A549 (cell line): ENCODE data around the gene NUP88. TPM values are rescaled to one million over a fixed set of nuclear protein-coding genes. Genes with fewer than 3 reads are reported as not detected.

ENCODE experiments used
- ATAC-seq, 2 experiments: fragments of 200-7000 bp in 1 of 2; fragments of >200 bp in 1 of 2; cut with Nextera tagmentation in 1 of 2; cut with Tn5 transposase in 1 of 2; 3 replicates each; pipeline versions ENCODE4 v1.8.0 to v1.9.1; 2018 to 2020; ENCODE audit warnings: mild to moderate bottlenecking in 1 of 2, moderate library complexity in 1 of 2
- CTCF ChIA-PET: fragments of 300-600 bp; sonication (Branson Sonifier 250); formaldehyde crosslinking; extraction: SDS; loops from one replicate; lab custom pipeline; 2021; ENCODE audit warnings: antibody characterized with exemption, inconsistent platforms; lab: Yijun Ruan, JAX
- POLR2A ChIA-PET: fragments of 350-600 bp; formaldehyde crosslinking; extraction: SDS; loops from one replicate; lab custom pipeline; 2021; ENCODE audit warnings: antibody characterized with exemption, inconsistent platforms; lab: Yijun Ruan, JAX
- DNase-seq, 2 experiments: peaks; one replicate each; pipeline versions ENCODE4 v3.0.0 to v3.0.0-alpha.2; 2011 to 2016; ENCODE audit warnings: low read depth in 1 of 2, low spot score in 1 of 2
- FAIRE-seq: peaks from 2 replicates; lab custom pipeline; 2011; peaks lifted over from hg19 to GRCh38; lab: Jason Lieb, UNC
- H3K27ac ChIP-seq, 2 experiments: fragments of >200 bp; sonication (Bioruptor Twin); formaldehyde crosslinking; 3 replicates each; pipeline ENCODE4 v1.5.1; 2016 to 2017
- H3K4me1 ChIP-seq: fragments of >200 bp; sonication (Bioruptor Twin); formaldehyde crosslinking; 3 replicates; pipeline ENCODE4 v1.6.1; 2016
- H3K4me2 ChIP-seq: fragments of >200 bp; sonication (Bioruptor Twin); formaldehyde crosslinking; 3 replicates; pipeline ENCODE4 v1.6.1; 2016
- H3K4me3 ChIP-seq: fragments of >200 bp; sonication (Bioruptor Twin); formaldehyde crosslinking; 3 replicates; pipeline ENCODE4 v1.5.1; 2016
- H3K9me3 ChIP-seq: fragments of >200 bp; sonication (Bioruptor Twin); formaldehyde crosslinking; 3 replicates; pipeline ENCODE4 v1.6.1; 2016
- TFCP2L1 ChIP-seq: fragments of 250-450 bp; sonication (Bioruptor Pico); IDR thresholded peaks from 2 replicates; pipeline ENCODE4 v1.5.0; 2021; ENCODE audit warnings: mild to moderate bottlenecking
- WGBS: methylation state at CpG from one replicate; pipeline ENCODE4 v1.1.6; 2017; ENCODE audit errors: missing lambda C conversion rate; 5-methylcytosine and 5-hydroxymethylcytosine counted together
- polyA plus RNA-seq, 4 experiments: library from polyadenylated mRNA; depleted of rRNA in 3 of 4; stranded (reverse); fragments of >200 nt; fragmentation: RNase III in 1 of 4; extraction: RNeasy Plus Mini Kit Qiagen cat#74134 plus additional on column Dnase treatment in 1 of 4; gene quantifications; 2 replicates in 3 of 4; 3 replicates in 1 of 4; pipeline ENCODE4 v1.2.3, GENCODE V29; 2011 to 2017
- TF ChIP-seq, protein P1 (sequence below): fragments of 200-600 bp; sonication (generic); IDR thresholded peaks from 2 replicates; pipeline ENCODE4 v1.6.1; 2016; ENCODE audit warnings: antibody characterized with exemption, mild to moderate bottlenecking, moderate library complexity
- TF ChIP-seq, protein P2 (sequence below): fragments of >200 bp; sonication (Bioruptor Twin); formaldehyde crosslinking; IDR thresholded peaks from 2 replicates; pipeline ENCODE4 v1.6.1; 2016
- TF ChIP-seq, protein P3 (sequence below): IDR thresholded peaks from 2 replicates; pipeline ENCODE4 v1.6.1; 2012
- TF ChIP-seq, protein P4 (sequence below): fragments of 250-450 bp; sonication (Bioruptor Pico); IDR thresholded peaks from 2 replicates; pipeline ENCODE4 v1.5.0; 2020; ENCODE audit warnings: low read depth, mild to moderate bottlenecking, moderate library complexity

The NUP88 gene
- polyA plus RNA-seq, 2 of the 4 experiments (the other 2 are of a cell fraction) = 121 to 180 TPM

- TF ChIP-seq, protein P1, sequence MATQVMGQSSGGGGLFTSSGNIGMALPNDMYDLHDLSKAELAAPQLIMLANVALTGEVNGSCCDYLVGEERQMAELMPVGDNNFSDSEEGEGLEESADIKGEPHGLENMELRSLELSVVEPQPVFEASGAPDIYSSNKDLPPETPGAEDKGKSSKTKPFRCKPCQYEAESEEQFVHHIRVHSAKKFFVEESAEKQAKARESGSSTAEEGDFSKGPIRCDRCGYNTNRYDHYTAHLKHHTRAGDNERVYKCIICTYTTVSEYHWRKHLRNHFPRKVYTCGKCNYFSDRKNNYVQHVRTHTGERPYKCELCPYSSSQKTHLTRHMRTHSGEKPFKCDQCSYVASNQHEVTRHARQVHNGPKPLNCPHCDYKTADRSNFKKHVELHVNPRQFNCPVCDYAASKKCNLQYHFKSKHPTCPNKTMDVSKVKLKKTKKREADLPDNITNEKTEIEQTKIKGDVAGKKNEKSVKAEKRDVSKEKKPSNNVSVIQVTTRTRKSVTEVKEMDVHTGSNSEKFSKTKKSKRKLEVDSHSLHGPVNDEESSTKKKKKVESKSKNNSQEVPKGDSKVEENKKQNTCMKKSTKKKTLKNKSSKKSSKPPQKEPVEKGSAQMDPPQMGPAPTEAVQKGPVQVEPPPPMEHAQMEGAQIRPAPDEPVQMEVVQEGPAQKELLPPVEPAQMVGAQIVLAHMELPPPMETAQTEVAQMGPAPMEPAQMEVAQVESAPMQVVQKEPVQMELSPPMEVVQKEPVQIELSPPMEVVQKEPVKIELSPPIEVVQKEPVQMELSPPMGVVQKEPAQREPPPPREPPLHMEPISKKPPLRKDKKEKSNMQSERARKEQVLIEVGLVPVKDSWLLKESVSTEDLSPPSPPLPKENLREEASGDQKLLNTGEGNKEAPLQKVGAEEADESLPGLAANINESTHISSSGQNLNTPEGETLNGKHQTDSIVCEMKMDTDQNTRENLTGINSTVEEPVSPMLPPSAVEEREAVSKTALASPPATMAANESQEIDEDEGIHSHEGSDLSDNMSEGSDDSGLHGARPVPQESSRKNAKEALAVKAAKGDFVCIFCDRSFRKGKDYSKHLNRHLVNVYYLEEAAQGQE = no peak
- TF ChIP-seq TFCP2L1 = no peak
- TF ChIP-seq, protein P2, sequence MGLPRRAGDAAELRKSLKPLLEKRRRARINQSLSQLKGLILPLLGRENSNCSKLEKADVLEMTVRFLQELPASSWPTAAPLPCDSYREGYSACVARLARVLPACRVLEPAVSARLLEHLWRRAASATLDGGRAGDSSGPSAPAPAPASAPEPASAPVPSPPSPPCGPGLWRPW = no peak
- TF ChIP-seq, all 56 proteins: peak for 0
Measured at GRCh38 chr17:5352681-5353289, 66.7 kb downstream of the NUP88 start (continued).

GRCh38 chr17:5344914-5345313 is 74.5 kb downstream of the NUP88 start:
- H3K4me1 ChIP-seq = no peaks in the 10 kb centered on the region
- no peak overlapping the region for H3K4me3 ChIP-seq
- WGBS = 96% methylated on average over 9 of the region's 9 CpGs
- no peak for DNase-seq
- POLR2A ChIA-PET = no interaction called here
- CTCF ChIA-PET = no interaction called here
- TF ChIP-seq, protein P3, sequence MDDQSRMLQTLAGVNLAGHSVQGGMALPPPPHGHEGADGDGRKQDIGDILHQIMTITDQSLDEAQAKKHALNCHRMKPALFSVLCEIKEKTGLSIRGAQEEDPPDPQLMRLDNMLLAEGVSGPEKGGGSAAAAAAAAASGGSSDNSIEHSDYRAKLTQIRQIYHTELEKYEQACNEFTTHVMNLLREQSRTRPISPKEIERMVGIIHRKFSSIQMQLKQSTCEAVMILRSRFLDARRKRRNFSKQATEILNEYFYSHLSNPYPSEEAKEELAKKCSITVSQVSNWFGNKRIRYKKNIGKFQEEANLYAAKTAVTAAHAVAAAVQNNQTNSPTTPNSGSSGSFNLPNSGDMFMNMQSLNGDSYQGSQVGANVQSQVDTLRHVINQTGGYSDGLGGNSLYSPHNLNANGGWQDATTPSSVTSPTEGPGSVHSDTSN = no peak
- TF ChIP-seq, protein P4, sequence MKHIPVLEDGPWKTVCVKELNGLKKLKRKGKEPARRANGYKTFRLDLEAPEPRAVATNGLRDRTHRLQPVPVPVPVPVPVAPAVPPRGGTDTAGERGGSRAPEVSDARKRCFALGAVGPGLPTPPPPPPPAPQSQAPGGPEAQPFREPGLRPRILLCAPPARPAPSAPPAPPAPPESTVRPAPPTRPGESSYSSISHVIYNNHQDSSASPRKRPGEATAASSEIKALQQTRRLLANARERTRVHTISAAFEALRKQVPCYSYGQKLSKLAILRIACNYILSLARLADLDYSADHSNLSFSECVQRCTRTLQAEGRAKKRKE (CRISPR knock-in tag) = no peak
- no peak overlapping the region for H3K4me2 ChIP-seq
- H3K27ac ChIP-seq = no peak overlapping the region
- no peak for ATAC-seq
- H3K9me3 ChIP-seq = no peaks in the 10 kb centered on the region
- FAIRE-seq = no peak

Other genes starting within 250 kb of the NUP88 start
- gene ZNF594, start 227.8 kb downstream of the NUP88 start, polyA plus RNA-seq (2011; rRNA removed) = 3.8 and 4.3 TPM in 2 replicates
- 2.2 to 2.7 TPM (median 2.3 TPM) in 3 replicates for gene ZNF594, start 227.8 kb downstream of the NUP88 start, polyA plus RNA-seq (2017; fragmentation: RNase III; extraction: RNeasy Plus Mini Kit Qiagen cat#74134 plus additional on column Dnase treatment)
- gene SCIMP, start 184.8 kb downstream of the NUP88 start, polyA plus RNA-seq (2011; rRNA removed) = not detected in 2 replicates
- gene SCIMP, start 184.8 kb downstream of the NUP88 start, polyA plus RNA-seq (2017; fragmentation: RNase III; extraction: RNeasy Plus Mini Kit Qiagen cat#74134 plus additional on column Dnase treatment) = not detected in 3 replicates
- gene RABEP1, start 137.4 kb downstream of the NUP88 start, polyA plus RNA-seq (2011; rRNA removed) = 38.1 and 65.5 TPM in 2 replicates
- 41.7 to 44.7 TPM (median 44.4 TPM) in 3 replicates for gene RABEP1, start 137.4 kb downstream of the NUP88 start, polyA plus RNA-seq (2017; fragmentation: RNase III; extraction: RNeasy Plus Mini Kit Qiagen cat#74134 plus additional on column Dnase treatment)
- 62.9 and 67.6 TPM in 2 replicates for gene RPAIN, start 520 bp upstream of the NUP88 start, polyA plus RNA-seq (2011; rRNA removed)
- gene RPAIN, start 520 bp upstream of the NUP88 start, polyA plus RNA-seq (2017; fragmentation: RNase III; extraction: RNeasy Plus Mini Kit Qiagen cat#74134 plus additional on column Dnase treatment) = 71.9 to 81.2 TPM (median 72.8 TPM) in 3 replicates
- gene C1QBP, start 19.5 kb upstream of the NUP88 start, polyA plus RNA-seq (2011; rRNA removed) = 448 and 683 TPM in 2 replicates
- 527 to 609 TPM (median 557 TPM) in 3 replicates for gene C1QBP, start 19.5 kb upstream of the NUP88 start, polyA plus RNA-seq (2017; fragmentation: RNase III; extraction: RNeasy Plus Mini Kit Qiagen cat#74134 plus additional on column Dnase treatment)
- 29.5 and 35.7 TPM in 2 replicates for gene DHX33, start 49.3 kb upstream of the NUP88 start, polyA plus RNA-seq (2011; rRNA removed)
- gene DHX33, start 49.3 kb upstream of the NUP88 start, polyA plus RNA-seq (2017; fragmentation: RNase III; extraction: RNeasy Plus Mini Kit Qiagen cat#74134 plus additional on column Dnase treatment) = 26.7 to 30.4 TPM (median 27.8 TPM) in 3 replicates
- gene DERL2, start 66.5 kb upstream of the NUP88 start, polyA plus RNA-seq (2011; rRNA removed) = 137 and 139 TPM in 2 replicates
- gene DERL2, start 66.5 kb upstream of the NUP88 start, polyA plus RNA-seq (2017; fragmentation: RNase III; extraction: RNeasy Plus Mini Kit Qiagen cat#74134 plus additional on column Dnase treatment) = 113 to 120 TPM (median 115 TPM) in 3 replicates
- 36.6 and 38.2 TPM in 2 replicates for gene MIS12, start 66.9 kb upstream of the NUP88 start, polyA plus RNA-seq (2011; rRNA removed)
- gene MIS12, start 66.9 kb upstream of the NUP88 start, polyA plus RNA-seq (2017; fragmentation: RNase III; extraction: RNeasy Plus Mini Kit Qiagen cat#74134 plus additional on column Dnase treatment) = 25.9 to 28.2 TPM (median 26.6 TPM) in 3 replicates
- 1.1 and 1.2 TPM in 2 replicates for gene NLRP1, start 164.8 kb upstream of the NUP88 start, polyA plus RNA-seq (2011; rRNA removed)
- gene NLRP1, start 164.8 kb upstream of the NUP88 start, polyA plus RNA-seq (2017; fragmentation: RNase III; extraction: RNeasy Plus Mini Kit Qiagen cat#74134 plus additional on column Dnase treatment) = 2.2 to 4.4 TPM (median 4.3 TPM) in 3 replicates